ENCODE data around the gene ITGB6.

Gene ITGB6

DNA sequence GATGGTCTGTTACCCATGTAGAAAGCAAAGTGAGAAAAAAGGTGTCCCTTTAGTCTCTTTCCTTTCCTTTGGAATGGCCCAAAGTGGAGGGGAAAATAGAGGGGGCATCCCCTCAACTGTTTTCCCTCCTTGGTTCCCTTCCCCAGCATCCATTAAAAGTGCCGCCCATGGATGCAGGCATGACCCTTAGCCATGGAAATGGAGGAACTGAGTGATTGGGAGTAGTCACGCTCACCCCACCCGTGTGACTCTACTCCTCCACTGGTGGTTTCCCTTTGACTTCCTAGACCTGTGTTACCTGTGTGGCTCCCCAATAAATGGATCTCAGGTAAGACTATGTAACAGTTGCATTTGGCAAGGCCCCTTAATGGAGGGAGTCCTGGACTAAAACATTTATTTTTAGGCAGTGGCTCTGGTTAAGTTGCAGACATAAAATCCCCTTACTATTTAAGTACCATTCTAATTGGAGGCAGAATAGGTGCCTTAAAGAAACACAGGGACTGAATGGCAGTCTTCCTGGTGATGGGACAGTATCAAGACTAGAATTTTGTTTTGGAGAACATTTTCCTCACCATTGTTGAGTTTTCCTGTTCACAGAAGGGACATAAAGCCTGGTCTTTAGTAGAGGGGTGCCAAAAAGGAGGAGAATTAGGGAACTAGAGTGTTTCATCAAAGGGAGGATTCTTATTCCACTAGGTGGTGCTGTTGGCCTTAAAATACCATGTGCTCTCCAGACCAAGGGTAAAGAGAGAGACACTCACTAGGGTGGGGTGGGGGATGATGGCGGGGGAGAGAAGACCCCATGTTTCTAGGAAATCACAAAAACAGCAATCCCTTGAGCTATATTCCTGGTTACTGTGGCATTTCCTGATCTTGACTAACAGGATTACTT is 112.0 kb downstream of the ITGB6 start:
- TF ChIP-seq CTCF (IDR thresholded peaks at IDR 0.05) = 0 out of 2 replicates have a peak, but pooled peaks have one; percentile 21
- TF ChIP-seq ZFX (IDR thresholded peaks at IDR 0.05; ENCODE audit: borderline replicate concordance) = no peak
- H3K27ac ChIP-seq = no peak overlapping the region

DNA sequence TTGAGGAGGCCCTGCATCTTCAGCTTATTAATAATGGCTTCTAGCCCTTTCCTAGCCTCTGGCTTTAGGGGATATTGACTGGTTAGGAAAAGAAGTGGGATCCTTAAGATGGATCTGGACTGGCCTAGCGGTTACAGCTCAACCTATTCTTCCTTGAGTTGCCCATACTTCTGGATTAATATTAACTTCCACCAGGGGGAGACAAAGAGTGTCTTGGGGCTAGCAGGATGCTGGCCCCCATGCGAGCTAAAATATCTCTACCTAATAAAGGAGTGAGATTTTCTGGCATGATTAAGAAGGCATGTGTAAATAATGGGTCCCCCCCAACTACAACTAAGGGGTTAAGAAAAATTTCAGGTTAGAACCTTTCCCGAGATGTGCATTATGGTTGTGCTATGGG is 114.4 kb downstream of the ITGB6 start:
- no peak for TF ChIP-seq ZFX (IDR thresholded peaks at IDR 0.05; ENCODE audit: borderline replicate concordance)
- TF ChIP-seq CTCF (IDR thresholded peaks at IDR 0.05) = peak; percentile 51
- H3K27ac ChIP-seq = no peak overlapping the region

DNA sequence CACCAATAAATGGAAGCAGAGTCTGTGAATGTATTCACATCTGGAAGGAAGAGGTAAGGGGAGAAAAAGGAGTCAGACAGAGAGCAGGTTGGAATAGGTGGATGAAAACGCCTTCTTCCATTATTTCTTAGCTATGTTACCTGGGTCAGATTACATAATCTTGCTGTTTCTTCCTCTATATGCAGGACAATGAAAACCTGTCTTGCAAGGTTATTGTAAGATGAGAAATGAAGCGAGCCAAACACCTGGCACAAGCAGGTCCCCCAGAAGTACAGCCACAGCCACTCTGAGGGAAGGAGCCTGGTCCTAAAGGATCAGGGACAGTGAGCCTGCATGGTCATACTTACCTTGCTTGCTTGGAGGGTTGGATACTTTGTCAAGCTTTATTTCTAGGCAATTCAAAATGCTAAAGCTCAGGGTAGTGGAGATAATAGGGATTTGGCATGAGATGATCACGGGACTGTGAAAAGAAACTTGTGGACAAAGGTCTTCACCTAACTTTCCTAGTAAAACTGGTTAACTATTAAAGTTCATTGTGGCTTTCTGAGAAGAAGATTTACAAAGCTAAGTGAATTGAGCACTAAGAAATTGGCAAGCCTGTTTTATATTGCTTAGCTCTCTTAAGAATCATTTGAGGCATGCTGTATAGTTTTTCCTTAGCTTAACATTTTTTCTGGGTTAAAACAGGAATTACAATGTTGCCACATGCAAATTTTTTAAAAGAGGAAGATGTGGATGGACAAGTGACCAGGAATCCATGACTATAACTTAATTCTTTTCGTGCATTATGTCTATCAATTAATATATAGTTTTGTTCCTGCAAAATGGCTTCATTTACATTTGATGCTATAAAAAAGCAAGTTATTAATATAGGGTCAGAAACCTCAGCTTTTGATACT is 121.9 kb downstream of the ITGB6 start:
- TF ChIP-seq ZFX (IDR thresholded peaks at IDR 0.05; ENCODE audit: borderline replicate concordance) = no peak
- TF ChIP-seq CTCF (IDR thresholded peaks at IDR 0.05) = no peak
- H3K27ac ChIP-seq = no peak overlapping the region

GRCh38 chr2:160076914-160077313 is 123.2 kb downstream of the ITGB6 start:
- no peak overlapping the region for H3K27ac ChIP-seq
- no peak for TF ChIP-seq CTCF (IDR thresholded peaks at IDR 0.05)
- TF ChIP-seq ZFX (IDR thresholded peaks at IDR 0.05; ENCODE audit: borderline replicate concordance) = no peak

GRCh38 chr2:160076241-160076640 is 123.8 kb downstream of the ITGB6 start:
- TF ChIP-seq ZFX (IDR thresholded peaks at IDR 0.05; ENCODE audit: borderline replicate concordance) (no peak), CTCF (IDR thresholded peaks at IDR 0.05) (no peak)
- no peak overlapping the region for H3K27ac ChIP-seq

DNA sequence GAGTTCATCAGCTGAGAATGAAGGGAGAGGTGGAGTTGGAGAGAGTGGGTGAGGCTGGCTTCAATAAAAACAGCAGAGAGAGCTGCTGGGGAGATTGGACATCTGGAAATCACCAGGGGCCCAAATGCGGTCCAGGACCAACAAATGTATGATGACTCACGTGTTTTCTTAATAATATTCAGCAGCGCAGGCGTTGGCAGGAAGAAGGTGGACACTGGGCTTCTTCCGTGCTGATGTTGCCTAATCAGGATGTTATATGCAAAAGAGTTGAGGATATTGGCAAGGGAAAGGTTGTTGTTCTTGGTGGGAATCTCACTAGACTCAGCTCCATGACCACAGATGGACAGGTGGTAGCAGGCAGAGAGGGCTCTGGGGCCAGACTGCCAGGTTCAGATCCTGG is 124.9 kb downstream of the ITGB6 start:
- H3K27ac ChIP-seq = no peak overlapping the region
- no peak for TF ChIP-seq CTCF (IDR thresholded peaks at IDR 0.05)
- no peak for TF ChIP-seq ZFX (IDR thresholded peaks at IDR 0.05; ENCODE audit: borderline replicate concordance)
